GM18867 (cell line): ENCODE measurements around the gene MLYCD.

ENCODE experiments used
- ATAC-seq: cut with Tn5 transposase; IDR thresholded peaks from one replicate; pipeline ENCODE4 v1.9.1; 2021; ENCODE audit warnings: mild to moderate bottlenecking, moderate library complexity; ENCODE audit not compliant: unreplicated experiment

Gene MLYCD

GRCh38 chr16:83898463-83899271 is at the start of gene MLYCD:
Gene MLYCD (plus strand): TSS chr16:83899115. CDS start chr16:83899145, 30 bp downstream.
- ATAC-seq: peak; percentile 88

- ATAC-seq: no peak
These were observed 49.5 kb upstream of the MLYCD start for GRCh38 chr16:83849421-83849820.

- no peak for ATAC-seq
These were observed 48.0 kb upstream of the MLYCD start for GRCh38 chr16:83850947-83851346.

- ATAC-seq: no peak
These were observed 47.4 kb upstream of the MLYCD start for GRCh38 chr16:83851473-83851872.

GRCh38 chr16:83852774-83853173 is 46.1 kb upstream of the MLYCD start:
- no peak for ATAC-seq

- no peak for ATAC-seq
These were observed 45.1 kb upstream of the MLYCD start for GRCh38 chr16:83853834-83854233.

GRCh38 chr16:83854420-83854819 is 44.5 kb upstream of the MLYCD start:
- ATAC-seq: no peak

GRCh38 chr16:83856792-83857191 is 42.1 kb upstream of the MLYCD start:
- ATAC-seq: no peak

GRCh38 chr16:83859265-83859664 is 39.6 kb upstream of the MLYCD start:
- no peak for ATAC-seq

- no peak for ATAC-seq
These were observed 36.3 kb upstream of the MLYCD start for GRCh38 chr16:83862661-83863060.

GRCh38 chr16:83863682-83864081 is 35.2 kb upstream of the MLYCD start:
- no peak for ATAC-seq

GRCh38 chr16:83870830-83871229 is 28.1 kb upstream of the MLYCD start:
- no peak for ATAC-seq

- no peak for ATAC-seq
These were observed 20.1 kb upstream of the MLYCD start for GRCh38 chr16:83878838-83879237.

- ATAC-seq: no peak
These were observed 16.6 kb upstream of the MLYCD start for GRCh38 chr16:83882163-83882885.

GRCh38 chr16:83886199-83886971 is 12.5 kb upstream of the MLYCD start:
- ATAC-seq: no peak

- no peak for ATAC-seq
These were observed 11.8 kb upstream of the MLYCD start for GRCh38 chr16:83887080-83887479.

- ATAC-seq: no peak
These were observed 11.4 kb upstream of the MLYCD start for GRCh38 chr16:83887564-83887963.

- no peak for ATAC-seq
These were observed 10.3 kb upstream of the MLYCD start for GRCh38 chr16:83888672-83889044.

- no peak for ATAC-seq
These were observed 8.6 kb upstream of the MLYCD start for GRCh38 chr16:83890359-83890758.

GRCh38 chr16:83891742-83892141 is 7.2 kb upstream of the MLYCD start:
- ATAC-seq: no peak

- ATAC-seq: no peak
These were observed 3.7 kb upstream of the MLYCD start for GRCh38 chr16:83895243-83895642.

- ATAC-seq: no peak
These were observed 3.0 kb upstream of the MLYCD start for GRCh38 chr16:83895942-83896341.
